Mammary epithelial cell (primary cell): Measurements from ENCODE around the gene ABLIM3.

Experiments
- CTCF ChIP-seq, 2 donors: IDR thresholded peaks in 1 of 2; conservative IDR thresholded peaks in 1 of 2; 2 replicates each; pipeline ENCODE4 v1.5.1; 2011 to 2012; ENCODE audit warnings: inconsistent platforms in 2 of 2, low read length in 2 of 2, mild to moderate bottlenecking in 2 of 2, control low read depth in 1 of 2, low read depth in 1 of 2; ENCODE audit not compliant: insufficient read depth in 1 of 2; ENCODE audit errors: extremely low read depth in 1 of 2
- EZH2 ChIP-seq: IDR thresholded peaks from 2 replicates; pipeline ENCODE4 v1.6.1; 2012; ENCODE audit warnings: low read length, inconsistent platforms, borderline replicate concordance

GRCh38 chr5:149289301-149289700 lies 148.0 kb downstream of the ABLIM3 start:
- TF ChIP-seq CTCF (conservative IDR thresholded peaks at IDR 0.05 in 1 of 2, IDR thresholded peaks at IDR 0.05 in 1 of 2; ENCODE audit: extremely low read depth in 1 of 2, insufficient read depth in 1 of 2, low read depth in 1 of 2, low read length in 2 of 2) (no peak), EZH2 (no peak)
